Stimulated activated CD4-positive, alpha-beta T cell treated with anti-CD3 and anti-CD28 coated beads, Interleukin-2, amount 100 ng/mL, for 48 hours (primary cell): ENCODE data around the gene CIART.
"Not testable (repeated sequence)": the region's sequence is repeated elsewhere in the genome, so short reads cannot be mapped to it uniquely, and the experiment has no call there.

Experiments
- DNase-seq, 2 donors: peaks; one replicate each; pipeline ENCODE4 v3.0.0-alpha.2; 2020

Gene CIART

DNA sequence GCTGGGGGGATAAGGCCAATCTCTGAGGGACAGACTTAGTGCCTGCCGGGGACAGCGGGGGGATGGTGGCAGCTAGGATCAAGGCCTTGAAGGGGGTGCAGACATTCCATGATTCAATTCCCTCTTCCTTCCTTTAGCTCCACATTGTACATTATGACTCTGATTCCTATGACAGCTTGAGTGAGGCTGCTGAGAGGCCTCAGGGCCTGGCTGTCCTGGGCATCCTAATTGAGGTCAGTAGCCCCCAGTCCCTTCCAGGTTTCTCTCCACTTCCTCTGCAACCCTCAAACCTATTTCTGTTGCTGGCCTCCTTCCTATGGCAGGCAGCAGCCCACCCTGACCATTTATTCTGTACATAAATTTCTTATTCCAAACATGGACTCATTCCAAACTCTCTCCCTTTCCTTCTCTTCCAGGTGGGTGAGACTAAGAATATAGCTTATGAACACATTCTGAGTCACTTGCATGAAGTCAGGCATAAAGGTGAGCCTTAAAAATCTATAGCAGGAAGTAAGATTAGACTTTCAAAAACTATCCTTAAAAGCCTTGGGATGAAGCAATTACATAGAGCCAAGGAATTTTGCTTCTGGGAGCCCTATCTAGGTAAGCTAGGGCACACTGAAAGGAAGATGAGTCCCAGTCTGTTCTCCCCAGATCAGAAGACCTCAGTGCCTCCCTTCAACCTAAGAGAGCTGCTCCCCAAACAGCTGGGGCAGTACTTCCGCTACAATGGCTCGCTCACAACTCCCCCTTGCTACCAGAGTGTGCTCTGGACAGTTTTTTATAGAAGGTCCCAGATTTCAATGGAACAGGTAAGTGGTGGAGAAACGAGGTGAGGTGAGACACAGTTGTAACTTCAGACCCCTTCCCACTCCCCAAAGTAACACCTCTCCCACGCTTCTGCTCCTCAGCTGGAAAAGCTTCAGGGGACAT lies 19.7 kb upstream of the CIART start:
- DNase-seq, result no peak

DNA sequence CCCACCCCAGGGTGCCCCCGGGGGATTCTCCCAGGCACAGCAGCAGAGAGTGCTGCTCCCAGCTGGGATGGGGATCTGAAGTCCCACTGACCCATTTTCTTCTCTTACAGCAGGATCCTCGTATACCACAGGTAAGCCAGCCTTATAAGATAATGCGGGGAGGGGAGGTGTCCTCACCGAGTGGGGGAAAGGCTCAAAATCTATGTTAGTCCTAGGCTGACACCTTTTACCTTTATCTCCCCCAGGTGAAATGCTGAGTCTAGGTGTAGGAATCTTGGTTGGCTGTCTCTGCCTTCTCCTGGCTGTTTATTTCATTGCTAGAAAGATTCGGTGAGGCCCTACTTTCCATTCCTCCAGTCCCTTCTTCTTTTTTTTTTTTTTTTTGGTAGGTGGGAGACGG lies 18.8 kb upstream of the CIART start:
- no peak for DNase-seq

DNA sequence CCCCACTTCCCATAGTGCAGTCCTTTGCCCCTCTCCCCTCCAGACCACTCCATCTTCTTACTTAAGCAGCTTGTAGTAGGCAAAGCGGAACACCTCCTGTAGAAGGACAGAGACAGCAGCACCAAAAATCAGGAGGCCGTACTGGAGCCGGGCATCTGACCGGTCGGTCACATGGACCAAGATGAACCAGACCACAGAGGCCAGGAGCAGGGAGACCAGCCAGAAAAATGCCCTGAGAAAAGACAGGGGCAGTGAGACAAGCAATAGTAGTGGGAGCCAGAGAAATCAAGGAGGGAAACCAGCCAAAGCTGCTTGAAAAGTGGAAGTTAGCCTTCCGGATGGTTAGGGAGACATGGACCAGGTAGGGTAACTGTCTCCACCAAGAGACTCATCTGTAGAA lies 14.5 kb upstream of the CIART start:
- DNase-seq, result no peak

DNA sequence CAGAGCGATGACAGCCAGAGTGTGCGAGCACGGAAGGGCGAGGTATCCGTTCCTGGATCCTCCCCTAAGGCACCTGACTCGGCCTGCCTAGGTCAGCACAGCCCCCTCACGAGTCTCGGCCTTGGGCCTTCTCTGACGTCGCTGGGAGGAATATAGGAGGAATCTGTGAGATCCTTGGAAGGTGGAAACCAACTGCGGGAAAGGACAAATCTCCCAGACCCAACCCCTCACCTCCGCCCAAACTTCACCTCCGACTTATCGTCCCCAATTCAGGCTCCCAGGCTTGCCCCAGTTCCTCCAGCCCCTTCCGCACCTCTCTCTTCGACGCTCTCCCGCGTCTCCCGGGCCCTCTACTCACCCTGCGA lies 14.0 kb upstream of the CIART start:
- DNase-seq, result peak; percentile 17 to 18

DNA sequence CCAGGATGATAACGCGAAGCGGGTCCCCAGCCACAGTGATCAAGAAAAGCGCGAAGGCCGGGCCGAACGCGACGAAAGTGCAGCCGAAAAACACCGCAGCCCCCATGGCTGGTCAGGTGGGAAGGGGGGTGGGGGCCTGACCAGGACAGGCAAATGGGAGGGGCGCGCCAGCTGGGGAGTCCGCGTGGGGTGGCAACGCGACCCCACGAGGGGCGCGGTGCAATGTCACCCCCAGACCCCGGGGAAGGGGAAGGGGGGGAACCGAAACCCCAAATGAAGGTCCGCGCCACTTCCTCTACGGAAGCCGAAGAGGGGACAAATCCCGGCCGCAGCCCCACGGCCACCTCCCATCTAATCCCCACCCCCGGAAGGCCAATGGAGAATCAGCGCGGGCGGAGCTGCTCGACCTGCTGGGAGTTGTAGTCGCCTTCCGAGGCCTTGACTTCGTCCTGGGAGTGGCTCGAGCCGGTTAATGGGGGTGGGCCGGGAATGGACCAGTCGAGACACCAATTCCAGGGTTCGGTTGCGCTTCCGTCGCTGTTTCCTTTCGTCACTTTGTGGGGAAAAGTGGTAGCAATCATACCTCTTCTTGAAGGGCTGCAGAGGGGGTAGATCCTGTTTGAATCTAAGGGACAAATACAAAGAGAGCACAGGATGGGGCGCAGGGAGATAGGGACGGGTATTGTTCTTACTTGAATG lies 13.5 kb upstream of the CIART start, which contains the start of gene APH1A:
TSS of gene APH1A (minus strand) at position 312 of the 699 bp plus-strand sequence. CDS start at position 106, 206 bp downstream.
- peak; percentile 91 to 92 for DNase-seq

DNA sequence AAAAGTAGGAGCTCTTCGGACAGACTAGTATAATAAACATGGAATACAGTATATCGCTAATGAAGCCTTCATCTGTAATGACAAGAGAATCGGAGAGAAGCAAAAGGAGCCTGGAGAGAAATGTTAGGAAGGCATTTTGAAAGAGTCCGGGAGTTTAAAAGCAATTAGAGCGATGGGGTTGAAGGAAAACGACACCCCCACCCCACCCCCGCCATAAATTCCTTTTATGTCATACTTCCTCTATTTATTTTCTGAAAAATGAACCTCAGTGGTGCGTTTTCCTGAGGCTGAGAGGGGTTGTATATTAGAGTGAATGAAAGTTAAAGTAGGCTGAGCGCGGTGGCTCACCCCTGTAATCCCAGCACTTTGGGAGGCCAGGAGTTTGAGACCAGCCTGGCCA lies 12.9 kb upstream of the CIART start:
- no peak for DNase-seq

DNA sequence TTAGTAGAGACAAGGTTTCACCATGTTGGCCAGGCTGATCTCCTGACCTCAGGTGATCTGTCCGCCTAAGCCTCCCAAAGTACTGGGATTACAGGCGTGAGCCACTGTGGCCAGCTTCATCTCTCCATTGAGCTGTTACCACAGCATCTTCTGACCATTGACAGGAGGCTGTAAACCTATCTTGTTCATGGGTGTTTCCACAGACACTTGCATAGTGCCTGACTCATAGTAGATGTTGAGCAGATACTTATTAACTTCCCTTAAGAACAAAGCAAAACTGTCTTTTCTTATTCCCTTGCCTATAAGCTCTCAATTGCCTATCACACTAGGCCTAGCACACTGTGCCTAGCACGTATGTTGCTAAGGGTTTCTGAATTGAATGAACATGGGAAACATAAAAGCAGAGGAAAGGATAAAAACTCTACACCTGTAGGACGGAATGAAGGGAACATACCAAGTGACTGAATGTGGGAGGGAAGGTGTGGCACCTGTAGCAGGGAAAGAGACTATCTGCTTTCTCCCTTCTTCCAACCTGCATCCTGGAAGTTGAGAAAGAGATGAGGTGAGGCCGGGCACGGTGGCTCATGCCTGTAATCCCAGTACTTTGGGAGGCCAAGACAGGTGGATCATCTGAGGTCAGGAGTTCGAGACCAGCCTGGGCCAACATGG lies 10.9 kb upstream of the CIART start:
- DNase-seq, result no peak

DNA sequence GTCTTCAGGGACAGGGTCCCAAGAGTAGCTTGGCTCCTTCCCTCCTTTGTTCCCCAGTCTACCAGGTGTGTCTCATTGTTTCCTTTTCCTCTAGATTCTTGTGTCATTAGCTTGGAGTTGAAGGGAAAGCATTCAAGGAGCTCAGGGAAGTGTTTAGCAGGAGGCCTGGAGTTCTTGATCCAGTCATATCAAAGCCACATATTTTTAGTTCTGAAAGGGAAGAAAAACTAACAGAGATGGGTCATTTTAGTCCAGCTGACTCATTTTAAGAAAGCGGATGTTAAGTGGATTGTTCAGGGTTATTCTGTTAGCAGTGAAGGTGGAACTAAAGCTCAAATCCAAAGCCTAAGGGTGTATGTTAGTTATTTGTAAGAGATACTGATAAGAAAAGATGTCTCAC lies 9.0 kb upstream of the CIART start:
- no peak for DNase-seq

DNA sequence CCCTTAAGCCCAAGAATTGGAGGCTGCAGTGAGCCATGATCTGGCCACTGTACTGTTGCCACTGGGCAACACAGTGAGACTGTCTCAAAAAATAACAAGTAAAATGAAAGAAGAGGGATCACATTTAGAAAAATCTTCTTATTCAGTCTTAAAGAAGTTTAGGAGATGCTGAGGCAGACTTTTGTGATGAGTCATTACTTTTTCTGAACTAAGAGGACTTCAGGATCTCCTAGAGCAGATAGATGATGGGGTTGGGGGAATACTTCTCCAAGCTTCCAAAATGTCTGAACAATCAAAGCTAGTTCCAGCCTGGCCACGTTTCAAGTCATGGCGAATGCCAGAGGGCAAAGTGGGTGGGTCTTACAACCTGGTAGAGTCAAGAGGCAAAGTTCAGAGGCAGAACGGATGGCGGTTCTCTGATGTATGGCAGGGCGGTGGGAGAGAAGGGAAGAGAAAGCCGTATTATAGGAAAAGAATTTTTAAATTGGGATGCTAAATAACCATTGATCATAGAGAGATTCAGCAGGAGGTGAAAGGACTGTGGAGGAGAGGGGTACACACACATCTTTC lies 2.1 kb upstream of the CIART start:
- DNase-seq, result no peak

DNA sequence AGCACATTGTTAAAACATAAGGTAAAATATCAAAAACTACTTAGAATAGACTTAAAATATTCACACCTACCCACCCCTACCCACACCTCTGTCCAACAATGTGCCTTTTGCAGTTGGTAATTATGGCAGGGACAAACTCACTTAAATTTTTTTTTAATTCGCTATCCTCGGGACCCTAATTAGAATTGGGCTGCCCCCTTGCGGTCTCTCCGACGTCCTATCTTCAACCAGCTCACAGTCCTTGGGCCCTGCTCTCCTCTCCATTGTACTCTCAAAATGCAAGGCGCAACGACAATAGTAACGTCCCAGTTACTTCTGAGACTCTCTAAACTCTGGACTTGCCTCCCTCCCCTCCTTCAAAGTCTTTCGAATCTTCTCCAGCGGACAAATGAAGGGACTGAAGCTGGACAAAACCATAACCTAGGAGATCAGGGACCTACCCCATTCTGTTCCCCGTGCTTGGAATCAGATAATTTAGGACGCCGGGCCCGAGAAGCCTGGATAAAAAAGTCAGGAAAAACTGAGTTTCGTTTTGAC lies 1.1 kb upstream of the CIART start:
- peak; percentile 42 to 43 for DNase-seq

DNA sequence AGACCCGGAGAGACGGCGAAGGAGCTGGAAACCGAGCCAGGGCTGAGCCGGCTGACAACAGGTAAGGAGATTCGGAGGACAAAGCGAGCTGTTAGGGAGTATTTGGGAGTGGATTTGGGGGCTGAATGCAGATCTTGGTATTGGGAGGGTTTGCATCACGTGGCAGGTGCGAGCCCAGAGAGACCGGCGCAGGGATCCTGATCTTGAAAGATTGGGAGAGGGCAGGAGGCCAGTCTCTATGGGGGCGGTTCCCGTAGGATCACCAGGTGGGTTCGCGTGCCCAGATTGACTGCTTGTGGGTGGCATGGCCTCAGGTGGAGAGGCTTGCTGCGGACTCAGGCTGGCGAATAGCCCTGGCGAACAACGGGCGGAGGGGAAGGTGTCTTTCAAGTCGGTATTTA lies 204 bp downstream of the CIART start:
- peak in 1 of 2 donors; percentile 21 for DNase-seq

DNA sequence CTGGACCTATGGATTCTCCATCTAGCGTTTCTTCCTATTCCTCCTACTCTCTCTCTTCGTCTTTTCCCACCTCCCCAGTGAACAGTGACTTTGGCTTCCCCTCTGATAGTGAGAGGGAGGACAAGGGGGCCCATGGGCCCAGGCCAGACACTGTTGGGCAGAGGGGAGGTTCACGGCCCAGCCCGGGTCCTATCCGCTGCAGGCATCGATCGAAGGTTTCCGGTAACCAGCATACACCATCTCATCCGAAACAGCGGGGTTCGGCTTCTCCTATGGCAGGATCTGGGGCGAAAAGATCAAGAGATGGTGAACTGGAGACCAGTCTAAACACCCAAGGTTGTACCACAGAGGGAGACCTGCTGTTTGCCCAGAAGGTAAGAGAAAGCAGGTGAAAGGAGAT lies 906 bp downstream of the CIART start:
- DNase-seq, result no peak

DNA sequence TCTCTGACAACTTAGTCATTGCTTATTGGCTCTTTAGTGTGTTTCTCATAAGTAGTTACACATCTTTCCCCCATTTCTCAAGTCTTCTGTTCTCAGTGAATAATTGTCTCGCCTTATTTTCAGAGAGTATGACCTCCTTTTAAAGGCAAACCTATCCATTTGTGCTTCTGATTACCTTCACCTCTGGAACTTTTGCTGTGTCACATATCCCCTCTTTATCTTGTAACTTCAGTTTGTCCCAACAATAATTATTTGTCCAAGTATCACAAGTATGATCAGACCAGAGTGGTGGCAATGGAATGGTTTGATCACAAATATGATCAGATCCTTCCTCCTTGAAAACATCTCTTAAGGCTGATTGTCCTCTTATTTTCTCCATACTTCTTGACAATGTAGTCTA lies 6.0 kb downstream of the CIART start:
- DNase-seq, result no peak

DNA sequence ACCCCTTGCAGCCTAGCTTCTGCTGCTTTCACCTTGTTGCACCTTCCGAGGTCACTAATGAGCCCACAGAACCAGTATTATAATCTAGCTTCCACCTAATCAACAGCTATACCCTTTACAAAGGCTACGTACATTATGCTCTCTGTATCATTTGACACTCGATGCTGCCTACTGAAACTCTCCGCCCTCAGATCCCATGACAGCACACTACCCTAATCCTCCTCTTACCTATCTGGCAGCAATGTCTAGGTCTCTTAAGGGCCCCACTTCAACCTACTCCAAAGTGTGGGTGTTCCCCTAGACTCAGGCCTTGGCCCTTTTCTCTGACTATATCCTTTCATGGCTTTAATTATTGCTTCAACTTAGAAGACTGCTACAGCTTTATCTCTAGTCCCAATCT lies 6.5 kb downstream of the CIART start:
- no peak for DNase-seq

DNA sequence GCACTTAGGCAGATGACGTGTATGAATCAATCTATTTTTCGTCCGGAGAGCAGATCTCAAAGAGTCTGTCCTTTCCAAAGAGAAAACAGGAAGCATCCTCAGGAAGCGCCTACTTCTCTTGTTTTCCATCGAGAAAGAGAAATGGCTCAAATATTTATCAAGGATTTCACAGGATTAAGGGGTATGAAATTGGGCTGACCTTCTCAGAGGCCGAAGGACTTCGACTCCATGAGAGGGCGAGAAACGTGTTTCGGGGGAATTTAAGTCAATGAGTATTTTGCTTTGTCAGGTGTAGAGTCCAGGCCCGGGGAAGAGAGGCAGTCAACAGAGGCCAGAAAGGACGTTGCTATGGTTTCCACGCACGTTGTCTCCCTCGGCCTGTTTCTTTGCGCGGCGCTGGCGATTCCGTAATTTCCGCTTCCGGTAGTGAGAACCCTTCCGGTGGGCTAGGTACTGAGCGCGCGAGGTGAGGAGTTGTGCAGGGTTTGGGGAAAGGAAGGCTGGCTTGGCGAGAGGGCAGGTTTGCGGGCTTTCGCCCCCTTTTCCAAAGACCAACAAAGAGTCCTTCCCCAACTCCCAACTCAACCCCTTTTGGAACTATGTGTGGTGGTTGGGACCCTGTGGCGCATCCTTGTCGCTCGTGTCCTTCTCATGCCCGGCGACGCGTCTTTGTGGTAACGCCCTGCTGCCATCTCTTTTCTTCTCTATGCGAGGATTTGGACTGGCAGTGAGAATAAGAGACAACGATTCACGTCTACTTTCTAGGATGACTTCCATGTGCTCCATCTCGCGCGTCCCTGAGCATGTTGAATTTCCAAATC lies 11.3 kb downstream of the CIART start, which contains the start of gene MRPS21:
TSS of gene MRPS21 (plus strand) at position 429 of the 821 bp plus-strand sequence. CDS start 506 bp downstream, outside the sequence.
- peak; percentile 82 for DNase-seq

DNA sequence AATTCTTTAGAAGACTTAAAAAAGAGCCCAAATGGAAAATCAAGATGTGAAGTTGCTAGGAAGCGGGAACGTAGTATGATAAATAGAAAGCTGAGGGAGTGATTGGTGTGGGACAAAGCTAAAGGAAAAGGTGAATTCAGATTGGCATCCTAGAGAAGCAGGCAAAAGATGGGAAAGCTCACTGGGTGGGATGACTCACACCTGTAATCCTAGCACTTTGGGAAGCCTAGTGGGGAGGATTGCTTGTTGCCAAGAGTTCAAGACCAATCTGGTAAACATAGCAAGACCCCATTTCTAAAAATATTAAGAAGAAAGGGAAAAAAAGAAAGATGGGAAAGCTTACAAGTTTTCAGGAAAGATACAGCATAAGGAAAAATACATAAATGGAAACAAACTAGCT lies 13.1 kb downstream of the CIART start:
- no peak for DNase-seq

DNA sequence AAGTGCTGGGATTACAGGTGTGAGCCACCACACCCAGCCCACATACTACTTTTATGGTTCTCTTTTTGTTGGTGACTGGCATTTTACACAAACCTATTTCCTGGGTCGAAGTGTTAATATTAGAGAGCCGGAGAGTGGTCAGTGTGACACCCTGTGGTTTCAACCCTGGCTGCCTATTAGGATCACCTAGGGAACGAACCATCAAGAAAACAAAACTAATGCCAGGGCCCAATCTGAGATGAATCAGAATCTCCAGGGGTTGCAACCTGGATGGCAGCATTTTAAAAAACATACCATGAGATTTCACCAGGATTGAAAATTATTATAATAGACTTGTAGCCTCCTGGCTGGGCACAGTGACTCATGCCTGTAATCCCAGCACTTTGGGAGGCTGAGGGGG lies 17.4 kb downstream of the CIART start:
- DNase-seq, result no peak

DNA sequence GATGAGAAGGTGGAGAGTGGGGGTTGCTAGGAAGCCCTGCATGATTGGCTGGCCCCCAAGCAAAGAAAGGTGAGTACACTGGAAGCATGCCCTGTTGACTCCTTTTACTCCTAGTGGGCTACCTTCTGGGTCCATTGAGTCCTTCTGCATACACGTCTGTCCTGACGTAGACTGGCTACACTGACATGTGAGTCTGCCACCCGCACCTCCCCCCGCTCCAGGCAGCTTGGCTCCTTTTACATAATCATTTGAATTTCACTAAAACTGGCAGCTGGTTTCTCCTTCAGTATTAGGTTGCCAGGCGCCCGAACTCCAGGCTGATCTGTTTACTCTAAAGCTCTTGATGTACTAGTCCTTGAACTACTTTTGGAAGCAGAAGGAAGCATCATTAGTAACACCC lies 20.0 kb downstream of the CIART start:
- no peak for DNase-seq

DNA sequence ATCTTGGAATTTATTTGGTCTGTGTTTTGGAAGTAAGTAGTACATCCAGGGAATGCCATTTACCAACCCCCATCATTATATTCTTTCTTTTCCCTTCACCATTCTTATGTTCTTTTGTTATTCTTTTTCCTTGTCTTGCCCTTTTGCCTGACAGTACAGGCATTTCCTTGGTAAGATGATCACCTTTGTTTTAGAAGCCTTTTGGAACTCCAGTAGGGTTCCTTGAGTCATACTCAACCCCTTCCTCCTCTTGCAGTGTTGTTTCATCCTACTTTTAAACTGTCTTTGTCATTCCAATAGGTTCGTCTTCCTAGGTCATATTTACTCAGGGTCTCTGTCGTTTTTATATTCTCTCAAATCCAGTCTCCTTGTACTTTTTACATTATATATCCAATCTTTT lies 20.5 kb downstream of the CIART start:
- DNase-seq, result no peak

DNA sequence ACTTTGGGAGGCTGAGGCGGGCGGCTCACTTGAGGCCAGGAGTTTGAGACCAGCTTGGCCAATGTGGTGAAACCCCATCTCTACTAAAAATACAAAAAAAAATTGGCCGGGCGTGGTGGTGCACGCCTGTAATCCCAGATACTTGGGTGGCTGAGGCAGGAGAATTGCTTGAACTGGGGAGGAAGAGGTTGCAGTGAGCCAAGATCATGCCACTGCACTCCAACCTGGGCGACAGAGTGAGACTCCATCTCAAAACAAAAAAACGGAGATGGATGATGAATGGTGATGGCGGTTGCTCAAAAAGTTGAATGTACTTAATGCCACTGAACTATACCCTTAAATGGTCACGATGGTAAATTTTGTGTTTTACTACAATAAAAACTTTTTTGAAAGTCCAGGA lies 26.2 kb downstream of the CIART start:
- DNase-seq, result not testable (repeated sequence)

DNA sequence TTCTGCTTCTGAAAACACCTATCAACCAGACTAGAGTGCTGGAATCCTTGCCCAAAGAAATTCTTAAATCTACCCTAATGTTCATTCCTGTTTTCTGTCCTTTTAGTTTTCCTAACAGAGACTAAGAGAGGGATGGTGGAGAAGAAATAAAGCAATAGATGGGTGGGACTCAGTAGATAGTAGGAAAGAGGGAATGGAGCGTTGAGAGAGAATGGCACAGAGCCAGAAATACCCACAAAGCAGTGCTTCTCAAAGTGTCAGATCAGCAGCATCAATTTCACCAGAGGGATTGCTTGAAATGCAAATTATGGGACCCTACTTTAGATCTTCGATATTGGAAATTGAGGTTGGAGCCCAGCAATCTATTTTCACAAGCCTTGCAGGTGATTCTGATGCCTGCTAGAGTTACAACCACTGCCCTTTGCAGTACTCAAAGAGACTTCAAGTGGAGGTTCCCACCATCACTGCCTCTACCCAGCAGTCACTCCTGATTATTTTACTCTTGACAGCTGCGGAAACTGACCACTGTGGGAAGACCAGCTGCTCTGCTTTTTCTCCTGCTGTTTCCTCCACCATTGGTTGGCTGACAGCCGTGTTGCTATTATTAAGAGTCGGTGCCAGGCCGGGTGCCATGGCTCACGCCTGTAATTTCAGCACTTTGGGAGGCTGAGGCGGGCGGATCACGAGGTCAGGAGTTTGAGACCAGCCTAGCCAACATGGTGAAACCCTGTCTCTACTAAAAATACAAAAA lies 27.6 kb downstream of the CIART start:
- no peak for DNase-seq
